GM21529 (cell line): ENCODE measurements around the gene HM13.
"Not testable (repeated sequence)": the region's sequence is repeated elsewhere in the genome, so short reads cannot be mapped to it uniquely, and the experiment has no call there.

Experiments
- ATAC-seq: cut with Tn5 transposase; IDR thresholded peaks from one replicate; pipeline ENCODE4 v1.9.1; 2021; ENCODE audit not compliant: unreplicated experiment

HM13 gene

GRCh38 chr20:31500527-31500926, 13.7 kb upstream of the HM13 start:
- no peak for ATAC-seq

GRCh38 chr20:31502884-31503673, 11.2 kb upstream of the HM13 start:
- peak; percentile 92 for ATAC-seq

GRCh38 chr20:31505903-31506302, 8.3 kb upstream of the HM13 start:
- no peak for ATAC-seq

GRCh38 chr20:31508517-31509244, 5.6 kb upstream of the HM13 start:
- ATAC-seq = no peak

- no peak for ATAC-seq
Observed at GRCh38 chr20:31515072-31515774, 981 bp downstream of the HM13 start.

- ATAC-seq = no peak
Observed at GRCh38 chr20:31515775-31516107, 1.5 kb downstream of the HM13 start.

- no peak for ATAC-seq
Observed at GRCh38 chr20:31516166-31516565, 1.9 kb downstream of the HM13 start.

- no peak for ATAC-seq
Observed at GRCh38 chr20:31516651-31517050, 2.4 kb downstream of the HM13 start.

- no peak for ATAC-seq
Observed at GRCh38 chr20:31517373-31517772, 3.1 kb downstream of the HM13 start.

GRCh38 chr20:31521267-31521666, 7.0 kb downstream of the HM13 start:
- not testable (repeated sequence) for ATAC-seq

GRCh38 chr20:31522731-31523130, 8.5 kb downstream of the HM13 start:
- no peak for ATAC-seq

- no peak for ATAC-seq
Observed at GRCh38 chr20:31523361-31524283, 9.4 kb downstream of the HM13 start.

- no peak for ATAC-seq
Observed at GRCh38 chr20:31527266-31527665, 13.0 kb downstream of the HM13 start.

GRCh38 chr20:31535298-31535697, 21.1 kb downstream of the HM13 start:
- ATAC-seq = no peak

GRCh38 chr20:31536575-31536974, 22.3 kb downstream of the HM13 start:
- ATAC-seq = no peak

GRCh38 chr20:31537116-31537871, 23.1 kb downstream of the HM13 start:
- ATAC-seq = no peak

- ATAC-seq = no peak
Observed at GRCh38 chr20:31537890-31538289, 23.6 kb downstream of the HM13 start.

GRCh38 chr20:31538326-31538725, 24.1 kb downstream of the HM13 start:
- no peak for ATAC-seq

GRCh38 chr20:31539636-31540035, 25.4 kb downstream of the HM13 start:
- not testable (repeated sequence) for ATAC-seq

- no peak for ATAC-seq
Observed at GRCh38 chr20:31540406-31540805, 26.2 kb downstream of the HM13 start.
